ENCODE results near the gene STRAP. TPM values are rescaled to one million over a fixed set of nuclear protein-coding genes. Genes with fewer than 3 reads are reported as not detected.

Gene STRAP
- total and polyA plus RNA-seq, 9 of the 15 experiments (the other 6 are each of a cell fraction or from before 2014, with no cell fraction given): 58.5 to 134 (median 89.5) TPM

DNA sequence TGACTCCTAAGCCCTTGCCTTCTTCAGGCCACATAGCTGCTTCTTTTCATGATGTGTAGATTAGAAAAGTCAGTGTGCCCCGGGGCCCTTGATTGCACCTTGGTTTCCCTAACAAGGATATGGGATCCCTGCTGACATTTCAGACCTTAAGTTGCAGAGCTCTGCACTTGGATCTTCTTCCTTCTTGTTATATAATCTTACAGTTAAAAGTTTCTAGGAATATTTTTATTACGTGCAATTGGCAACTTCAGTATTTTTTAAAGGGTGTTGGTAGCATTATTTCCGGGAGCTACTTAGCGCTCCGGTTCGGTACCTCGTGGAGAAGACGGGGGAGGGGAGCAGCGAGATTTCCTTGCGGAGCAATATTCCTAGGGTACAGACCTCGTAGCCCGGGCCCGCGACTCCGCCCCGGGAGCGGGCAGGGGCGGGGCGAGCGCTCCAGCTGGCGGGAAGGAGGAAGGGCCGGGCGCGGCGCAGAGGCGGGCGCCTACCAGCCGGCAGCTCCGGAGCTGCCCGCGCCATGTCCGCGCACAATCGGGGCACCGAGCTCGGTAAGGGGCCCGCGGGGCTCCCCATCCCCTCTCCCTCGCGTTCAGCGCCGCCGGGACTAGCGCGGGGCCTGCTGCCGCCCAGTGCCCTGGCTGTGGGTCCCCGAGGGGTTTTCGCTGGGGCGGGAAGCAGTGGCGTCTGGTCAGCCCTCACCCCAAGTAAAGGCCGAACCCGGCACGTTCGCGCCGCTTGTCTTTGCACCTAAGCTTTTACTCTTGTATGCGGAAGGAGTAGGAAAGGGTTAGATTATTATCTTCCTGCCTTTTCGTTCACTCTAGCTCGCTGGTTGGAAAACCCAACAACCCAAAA is 28.9 kb downstream of the STRAP start, which contains the start of gene DERA (continued):
- TF ChIP-seq, protein P1, sequence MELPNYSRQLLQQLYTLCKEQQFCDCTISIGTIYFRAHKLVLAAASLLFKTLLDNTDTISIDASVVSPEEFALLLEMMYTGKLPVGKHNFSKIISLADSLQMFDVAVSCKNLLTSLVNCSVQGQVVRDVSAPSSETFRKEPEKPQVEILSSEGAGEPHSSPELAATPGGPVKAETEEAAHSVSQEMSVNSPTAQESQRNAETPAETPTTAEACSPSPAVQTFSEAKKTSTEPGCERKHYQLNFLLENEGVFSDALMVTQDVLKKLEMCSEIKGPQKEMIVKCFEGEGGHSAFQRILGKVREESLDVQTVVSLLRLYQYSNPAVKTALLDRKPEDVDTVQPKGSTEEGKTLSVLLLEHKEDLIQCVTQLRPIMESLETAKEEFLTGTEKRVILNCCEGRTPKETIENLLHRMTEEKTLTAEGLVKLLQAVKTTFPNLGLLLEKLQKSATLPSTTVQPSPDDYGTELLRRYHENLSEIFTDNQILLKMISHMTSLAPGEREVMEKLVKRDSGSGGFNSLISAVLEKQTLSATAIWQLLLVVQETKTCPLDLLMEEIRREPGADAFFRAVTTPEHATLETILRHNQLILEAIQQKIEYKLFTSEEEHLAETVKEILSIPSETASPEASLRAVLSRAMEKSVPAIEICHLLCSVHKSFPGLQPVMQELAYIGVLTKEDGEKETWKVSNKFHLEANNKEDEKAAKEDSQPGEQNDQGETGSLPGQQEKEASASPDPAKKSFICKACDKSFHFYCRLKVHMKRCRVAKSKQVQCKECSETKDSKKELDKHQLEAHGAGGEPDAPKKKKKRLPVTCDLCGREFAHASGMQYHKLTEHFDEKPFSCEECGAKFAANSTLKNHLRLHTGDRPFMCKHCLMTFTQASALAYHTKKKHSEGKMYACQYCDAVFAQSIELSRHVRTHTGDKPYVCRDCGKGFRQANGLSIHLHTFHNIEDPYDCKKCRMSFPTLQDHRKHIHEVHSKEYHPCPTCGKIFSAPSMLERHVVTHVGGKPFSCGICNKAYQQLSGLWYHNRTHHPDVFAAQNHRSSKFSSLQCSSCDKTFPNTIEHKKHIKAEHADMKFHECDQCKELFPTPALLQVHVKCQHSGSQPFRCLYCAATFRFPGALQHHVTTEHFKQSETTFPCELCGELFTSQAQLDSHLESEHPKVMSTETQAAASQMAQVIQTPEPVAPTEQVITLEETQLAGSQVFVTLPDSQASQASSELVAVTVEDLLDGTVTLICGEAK (IDR thresholded peaks at IDR 0.05): no peak
- TF ChIP-seq, protein P1 (CRISPR knock-in tag; IDR thresholded peaks at IDR 0.05): no peak
- TF ChIP-seq, protein P2, sequence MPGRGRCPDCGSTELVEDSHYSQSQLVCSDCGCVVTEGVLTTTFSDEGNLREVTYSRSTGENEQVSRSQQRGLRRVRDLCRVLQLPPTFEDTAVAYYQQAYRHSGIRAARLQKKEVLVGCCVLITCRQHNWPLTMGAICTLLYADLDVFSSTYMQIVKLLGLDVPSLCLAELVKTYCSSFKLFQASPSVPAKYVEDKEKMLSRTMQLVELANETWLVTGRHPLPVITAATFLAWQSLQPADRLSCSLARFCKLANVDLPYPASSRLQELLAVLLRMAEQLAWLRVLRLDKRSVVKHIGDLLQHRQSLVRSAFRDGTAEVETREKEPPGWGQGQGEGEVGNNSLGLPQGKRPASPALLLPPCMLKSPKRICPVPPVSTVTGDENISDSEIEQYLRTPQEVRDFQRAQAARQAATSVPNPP (IDR thresholded peaks at IDR 0.05; ENCODE audit: borderline replicate concordance, insufficient read depth, insufficient read length): no peak
- TF ChIP-seq L3MBTL2 (IDR thresholded peaks at IDR 0.05): peak; percentile 44
- TF ChIP-seq, protein P3, sequence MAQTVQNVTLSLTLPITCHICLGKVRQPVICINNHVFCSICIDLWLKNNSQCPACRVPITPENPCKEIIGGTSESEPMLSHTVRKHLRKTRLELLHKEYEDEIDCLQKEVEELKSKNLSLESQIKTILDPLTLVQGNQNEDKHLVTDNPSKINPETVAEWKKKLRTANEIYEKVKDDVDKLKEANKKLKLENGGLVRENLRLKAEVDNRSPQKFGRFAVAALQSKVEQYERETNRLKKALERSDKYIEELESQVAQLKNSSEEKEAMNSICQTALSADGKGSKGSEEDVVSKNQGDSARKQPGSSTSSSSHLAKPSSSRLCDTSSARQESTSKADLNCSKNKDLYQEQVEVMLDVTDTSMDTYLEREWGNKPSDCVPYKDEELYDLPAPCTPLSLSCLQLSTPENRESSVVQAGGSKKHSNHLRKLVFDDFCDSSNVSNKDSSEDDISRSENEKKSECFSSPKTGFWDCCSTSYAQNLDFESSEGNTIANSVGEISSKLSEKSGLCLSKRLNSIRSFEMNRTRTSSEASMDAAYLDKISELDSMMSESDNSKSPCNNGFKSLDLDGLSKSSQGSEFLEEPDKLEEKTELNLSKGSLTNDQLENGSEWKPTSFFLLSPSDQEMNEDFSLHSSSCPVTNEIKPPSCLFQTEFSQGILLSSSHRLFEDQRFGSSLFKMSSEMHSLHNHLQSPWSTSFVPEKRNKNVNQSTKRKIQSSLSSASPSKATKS (CRISPR knock-in tag; IDR thresholded peaks at IDR 0.05): no peak
- no peak for TF ChIP-seq ILF3 (IDR thresholded peaks at IDR 0.05; ENCODE audit: borderline replicate concordance)
- TF ChIP-seq, protein P4, sequence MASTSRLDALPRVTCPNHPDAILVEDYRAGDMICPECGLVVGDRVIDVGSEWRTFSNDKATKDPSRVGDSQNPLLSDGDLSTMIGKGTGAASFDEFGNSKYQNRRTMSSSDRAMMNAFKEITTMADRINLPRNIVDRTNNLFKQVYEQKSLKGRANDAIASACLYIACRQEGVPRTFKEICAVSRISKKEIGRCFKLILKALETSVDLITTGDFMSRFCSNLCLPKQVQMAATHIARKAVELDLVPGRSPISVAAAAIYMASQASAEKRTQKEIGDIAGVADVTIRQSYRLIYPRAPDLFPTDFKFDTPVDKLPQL (IDR thresholded peaks at IDR 0.05; ENCODE audit: extremely low read depth, insufficient read length): no peak
- TF ChIP-seq, protein P5, sequence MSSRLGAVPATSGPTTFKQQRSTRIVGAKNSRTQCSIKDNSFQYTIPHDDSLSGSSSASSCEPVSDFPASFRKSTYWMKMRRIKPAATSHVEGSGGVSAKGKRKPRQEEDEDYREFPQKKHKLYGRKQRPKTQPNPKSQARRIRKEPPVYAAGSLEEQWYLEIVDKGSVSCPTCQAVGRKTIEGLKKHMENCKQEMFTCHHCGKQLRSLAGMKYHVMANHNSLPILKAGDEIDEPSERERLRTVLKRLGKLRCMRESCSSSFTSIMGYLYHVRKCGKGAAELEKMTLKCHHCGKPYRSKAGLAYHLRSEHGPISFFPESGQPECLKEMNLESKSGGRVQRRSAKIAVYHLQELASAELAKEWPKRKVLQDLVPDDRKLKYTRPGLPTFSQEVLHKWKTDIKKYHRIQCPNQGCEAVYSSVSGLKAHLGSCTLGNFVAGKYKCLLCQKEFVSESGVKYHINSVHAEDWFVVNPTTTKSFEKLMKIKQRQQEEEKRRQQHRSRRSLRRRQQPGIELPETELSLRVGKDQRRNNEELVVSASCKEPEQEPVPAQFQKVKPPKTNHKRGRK (tag; IDR thresholded peaks at IDR 0.05): no peak
- no peak for TF ChIP-seq MYC (IDR thresholded peaks at IDR 0.05; ENCODE audit: low read depth, low read length)
- TF ChIP-seq MYC (CRISPR knock-in tag; IDR thresholded peaks at IDR 0.05; ENCODE audit: borderline replicate concordance, low read depth): no peak
- no peak for TF ChIP-seq HIVEP1 (CRISPR knock-in tag; IDR thresholded peaks at IDR 0.05)
